ENCODE measurements around the gene MAP3K6. TPM values are rescaled to one million over a fixed set of nuclear protein-coding genes. Genes with fewer than 3 reads are reported as not detected.

Gene MAP3K6
- total RNA-seq, 1 experiment from 2014 or later = 17.3 TPM

DNA sequence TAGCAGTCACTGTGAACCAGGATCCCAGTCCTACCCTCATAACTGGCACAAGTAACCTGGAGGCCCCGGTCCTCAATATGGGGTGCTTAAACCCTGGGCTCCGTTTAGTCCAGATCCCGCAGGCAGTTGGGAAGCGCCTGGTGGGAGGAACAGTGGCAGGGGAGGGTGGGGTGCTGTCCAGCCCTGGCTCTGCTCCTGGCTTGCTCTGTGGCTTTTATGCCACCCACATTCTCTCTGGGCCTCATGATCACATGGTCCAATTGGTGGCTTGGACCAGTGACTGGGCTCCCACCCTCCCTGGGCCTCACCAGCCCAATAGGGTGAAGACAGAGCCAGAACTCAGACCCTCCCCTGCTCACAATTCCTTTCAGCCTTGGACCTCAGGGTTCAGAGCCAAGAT is 13.5 kb upstream of the MAP3K6 start:
- DNase-seq (ENCODE audit: low spot score) = no peak
- in situ Hi-C loops (cut with HindIII; ENCODE audit: low sequenced_read_pairs) = no loop called here

DNA sequence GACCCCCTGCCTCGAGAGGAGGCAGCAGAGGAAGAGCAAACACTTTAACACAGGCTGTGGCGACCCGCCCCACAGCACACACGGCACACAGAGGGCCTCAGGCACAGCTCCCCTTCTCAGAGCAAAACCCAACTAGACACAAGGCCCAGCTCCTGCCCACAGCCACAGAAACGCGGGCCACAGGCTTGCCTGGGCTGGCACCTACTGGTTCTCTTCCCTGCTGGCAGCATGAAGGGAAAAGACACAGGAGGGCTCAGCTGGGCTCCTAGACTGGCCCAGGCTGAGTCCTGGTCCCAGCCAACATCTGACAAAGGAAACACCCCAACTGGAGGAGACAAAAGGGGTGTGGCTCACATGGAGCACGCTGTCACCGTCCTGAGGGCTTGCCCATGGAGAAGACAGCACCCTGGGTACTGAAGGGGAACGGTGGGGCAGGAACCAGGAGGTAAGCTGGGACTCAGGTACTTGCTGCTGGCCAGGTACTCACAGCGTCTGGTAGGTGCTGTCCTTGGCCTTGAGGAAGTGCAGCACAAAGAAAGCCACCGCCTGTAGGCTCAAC is 12.9 kb upstream of the MAP3K6 start:
- DNase-seq (ENCODE audit: low spot score) = no peak
- in situ Hi-C loops (cut with HindIII; ENCODE audit: low sequenced_read_pairs) = no loop called here

DNA sequence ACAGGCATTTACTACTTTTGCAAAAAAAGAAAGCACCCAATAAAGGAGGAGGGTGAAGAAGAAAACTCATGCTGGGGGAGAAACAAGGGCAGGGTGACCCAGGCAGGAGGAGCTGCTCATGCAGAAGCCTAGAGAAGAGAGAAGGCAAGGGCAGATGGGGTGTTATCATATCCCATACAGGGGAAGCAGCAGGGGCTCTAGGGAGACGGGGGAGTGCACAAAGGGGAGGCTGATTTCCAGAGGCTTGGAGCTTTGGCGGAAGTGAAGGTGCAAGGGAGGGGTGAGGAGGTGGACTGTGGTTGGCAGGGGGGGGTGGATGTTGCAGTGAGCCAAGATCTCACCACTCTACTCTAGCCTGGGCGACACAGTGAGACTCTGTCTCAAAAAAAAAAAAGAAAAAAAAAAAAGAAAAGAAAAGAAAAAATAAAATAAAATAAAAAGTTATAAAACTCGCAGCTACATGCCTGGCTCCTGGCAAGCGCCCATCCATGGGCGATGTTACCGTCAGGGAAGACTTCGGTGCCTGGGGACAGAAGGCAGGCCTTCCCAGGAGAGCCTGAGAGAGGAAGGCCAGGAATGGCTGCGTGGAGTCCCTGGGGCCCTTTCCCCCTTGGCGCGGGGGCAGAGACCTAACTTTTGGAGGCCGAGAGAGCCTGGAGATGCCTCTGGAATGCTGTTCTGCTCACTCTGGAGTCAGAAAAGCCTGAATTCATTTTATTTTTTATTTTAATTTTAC is 11.2 kb upstream of the MAP3K6 start:
- DNase-seq (ENCODE audit: low spot score) = no peak
- in situ Hi-C loops (cut with HindIII; ENCODE audit: low sequenced_read_pairs) = no loop called here

DNA sequence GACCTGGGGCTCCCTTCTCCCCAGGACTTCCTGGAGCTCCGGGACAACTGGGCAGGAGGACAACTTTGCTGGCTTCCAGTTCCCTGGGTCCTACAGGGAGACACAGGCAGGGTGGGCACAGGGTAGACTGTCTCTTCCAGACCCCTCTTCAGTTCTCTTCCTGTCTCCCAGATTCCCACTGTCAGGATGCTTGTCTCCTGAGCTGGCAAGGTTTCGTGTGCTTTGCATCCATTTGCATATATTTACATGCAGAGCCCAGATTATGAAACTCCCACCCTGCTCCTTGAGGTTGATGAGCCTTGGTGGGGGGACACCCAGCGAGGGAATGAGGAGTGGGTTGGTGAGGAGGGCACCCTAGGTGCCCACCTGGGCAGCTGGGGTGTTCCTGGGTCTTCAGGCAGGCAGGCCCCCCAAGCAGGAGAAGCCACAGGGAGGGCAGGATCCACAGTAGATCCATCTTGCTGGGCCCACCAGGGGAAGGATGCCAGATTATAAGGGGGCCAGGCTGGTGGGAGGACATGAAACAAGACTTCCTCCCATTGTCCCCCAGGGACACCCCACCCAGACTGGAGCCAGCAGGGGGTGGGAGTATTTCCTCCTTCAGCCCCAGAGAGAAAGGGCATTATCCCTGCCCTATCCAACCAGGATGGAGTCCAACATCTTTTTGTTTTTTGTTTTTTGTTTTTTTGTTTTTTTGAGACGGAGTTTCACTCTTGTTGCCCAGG is 7.8 kb upstream of the MAP3K6 start, which contains the start of gene FCN3:
Gene FCN3 (minus strand): TSS at position 463 of the 725 bp plus-strand sequence. CDS start 6 bp downstream, at position 457.
- DNase-seq (ENCODE audit: low spot score) = no peak
- in situ Hi-C loops (cut with HindIII; ENCODE audit: low sequenced_read_pairs) = no loop called here

DNA sequence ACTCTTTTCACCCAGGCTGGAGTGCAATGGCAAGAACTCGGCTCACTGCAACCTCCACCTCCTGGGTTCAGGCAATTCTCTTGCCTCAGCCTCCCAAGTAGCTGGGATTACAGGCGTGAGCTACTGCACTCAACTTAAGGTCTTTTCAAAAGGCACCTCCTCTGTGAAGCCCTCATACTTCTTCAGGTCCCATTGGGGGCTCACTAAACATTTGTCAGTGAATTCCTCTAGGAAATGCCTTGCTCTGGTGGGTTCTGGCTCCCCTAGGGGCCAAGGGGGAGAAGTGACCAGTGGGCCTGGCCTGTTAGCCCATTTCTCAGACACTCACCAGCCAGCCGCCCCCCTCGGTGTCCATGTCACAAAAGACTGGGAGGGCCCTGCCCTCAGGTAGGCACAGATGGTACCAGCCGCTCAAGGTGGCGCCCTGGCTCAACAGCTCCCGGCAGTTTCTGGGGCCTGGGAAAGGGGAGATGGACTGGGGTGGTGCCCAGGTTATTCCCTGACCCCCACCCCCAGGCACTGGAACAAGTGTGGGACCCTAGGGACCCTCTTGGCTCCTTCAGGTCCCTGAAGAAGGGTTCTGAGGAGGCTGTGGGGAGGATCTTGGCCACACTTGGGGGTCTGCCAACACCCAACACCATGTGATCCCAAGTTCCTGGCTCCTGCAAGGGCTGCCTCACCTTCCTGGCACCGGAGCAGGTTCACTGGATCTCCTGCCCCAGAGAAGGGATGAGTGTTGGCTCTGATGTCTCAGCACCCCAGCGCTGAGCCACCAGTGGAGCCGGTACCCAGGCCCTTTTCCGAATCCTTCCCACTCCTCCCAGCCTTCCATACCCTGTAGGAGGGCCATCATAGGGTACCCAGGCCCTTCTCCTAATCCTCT is 6.3 kb upstream of the MAP3K6 start:
- DNase-seq (ENCODE audit: low spot score) = peak; percentile 33
- in situ Hi-C loops (cut with HindIII; ENCODE audit: low sequenced_read_pairs) = no loop called here

DNA sequence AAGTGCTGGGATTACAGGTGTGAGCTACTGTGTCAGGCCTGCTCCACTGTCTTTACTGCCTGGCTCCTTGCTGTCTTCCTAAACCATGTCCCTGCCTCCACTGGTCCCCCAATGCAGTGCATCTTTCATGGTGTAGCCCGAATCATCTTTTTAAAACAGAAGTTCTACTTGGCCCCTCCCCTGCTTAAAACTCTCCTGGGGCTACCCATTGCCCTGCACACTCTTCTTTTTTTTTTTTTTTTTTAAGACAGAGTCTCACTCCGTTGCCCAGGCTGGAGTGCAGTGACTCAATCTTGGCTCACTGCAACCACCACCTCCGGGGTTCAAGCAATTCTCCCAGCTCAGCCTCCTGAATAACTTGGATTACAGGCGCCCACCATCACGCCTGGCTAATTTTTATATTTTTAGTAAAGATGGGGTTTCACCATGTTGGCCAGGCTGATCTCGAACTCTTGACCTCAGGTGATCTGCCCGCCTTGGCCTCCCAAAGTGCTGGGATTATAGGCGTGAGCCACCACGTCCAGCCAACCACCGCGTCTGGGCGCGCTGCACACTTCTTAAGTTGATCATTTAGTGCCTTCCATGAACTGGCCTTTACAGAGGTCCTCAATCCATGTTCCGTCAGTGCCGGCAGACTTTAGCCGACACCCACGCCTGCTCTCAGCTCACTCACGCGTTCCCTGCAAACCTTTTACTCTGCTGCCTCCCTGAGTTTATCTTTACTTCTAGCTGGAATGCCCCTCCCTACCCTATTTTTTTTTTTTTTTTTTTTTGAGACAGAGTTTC is 5.5 kb upstream of the MAP3K6 start:
- in situ Hi-C loops (cut with HindIII; ENCODE audit: low sequenced_read_pairs) = no loop called here
- no peak for DNase-seq (ENCODE audit: low spot score)

DNA sequence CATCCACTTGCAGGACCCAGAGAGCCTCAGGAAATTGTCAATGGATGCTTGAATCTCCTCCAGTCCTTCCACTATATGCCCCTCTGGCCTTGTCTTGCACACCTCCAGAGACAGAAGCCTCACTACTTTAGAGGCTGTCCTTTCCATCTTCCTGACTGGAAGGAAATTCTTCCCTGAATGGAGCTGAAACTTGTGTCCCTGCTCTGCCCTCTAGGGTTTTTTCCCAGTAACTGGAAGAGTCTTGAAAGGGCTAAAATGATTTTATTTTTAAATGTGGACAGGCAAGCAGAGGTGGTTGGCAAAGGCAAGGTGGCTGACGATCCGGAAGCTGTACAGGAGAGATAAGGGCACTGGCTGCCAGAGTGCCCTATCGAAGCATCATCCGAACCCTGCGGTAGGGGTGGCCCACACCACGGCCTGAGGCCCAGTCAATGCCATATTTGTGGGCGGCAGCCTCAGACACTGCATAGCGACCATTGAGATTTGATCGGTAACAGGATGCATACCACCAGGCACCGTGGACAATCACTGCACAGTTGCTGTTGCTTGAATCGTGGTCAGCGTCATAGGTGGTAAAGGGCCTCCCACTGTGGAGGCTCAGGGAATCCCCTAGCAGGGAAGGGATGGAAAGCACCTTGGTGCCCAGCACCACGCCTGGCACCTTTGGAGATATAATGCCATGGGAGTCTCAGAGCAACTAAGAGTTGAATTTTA is 2.3 kb upstream of the MAP3K6 start:
- in situ Hi-C loops (cut with HindIII; ENCODE audit: low sequenced_read_pairs) = no loop called here
- peak; percentile 47 for DNase-seq (ENCODE audit: low spot score)

DNA sequence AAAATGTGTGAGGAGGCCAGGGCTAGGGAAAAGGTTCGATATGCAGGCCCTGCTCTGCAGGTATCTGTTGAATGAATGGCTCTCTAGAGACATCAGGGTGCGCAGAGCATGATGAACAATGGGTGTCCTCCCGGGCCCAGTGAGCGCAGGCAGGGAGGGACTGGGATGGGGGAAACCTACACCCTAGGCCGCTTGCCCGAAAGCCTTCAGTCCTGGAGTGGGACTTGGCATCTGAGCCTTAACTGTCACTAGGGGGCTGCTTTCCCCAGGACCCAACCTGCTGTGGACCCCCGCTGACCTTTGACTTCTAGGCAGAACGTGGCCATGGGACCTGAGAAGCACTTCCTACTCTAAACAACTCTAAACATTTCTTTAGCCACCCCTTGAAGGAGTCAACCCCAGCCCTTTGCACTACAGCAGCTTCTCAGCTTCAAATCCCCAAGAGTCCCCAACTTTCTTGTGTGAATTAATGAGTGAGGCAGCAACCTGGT is 444 bp upstream of the MAP3K6 start:
- in situ Hi-C loops (cut with HindIII; ENCODE audit: low sequenced_read_pairs) = no loop called here
- no peak for DNase-seq (ENCODE audit: low spot score)

DNA sequence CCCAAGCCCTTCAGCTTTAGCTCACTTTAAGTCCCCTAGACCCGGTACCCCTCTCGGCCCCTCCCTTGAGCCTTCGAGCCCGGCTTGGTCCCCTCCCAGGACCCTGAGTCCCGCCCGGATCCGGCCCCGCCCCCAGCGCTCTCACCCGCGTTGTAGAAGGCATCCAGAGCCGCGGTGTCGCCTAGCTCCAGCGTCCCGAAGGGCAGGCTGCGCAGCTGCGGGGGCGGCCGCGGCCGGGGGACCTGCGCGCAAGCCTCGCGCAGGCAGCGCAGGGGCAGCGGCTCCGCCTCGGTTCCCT is 699 bp downstream of the MAP3K6 start:
- in situ Hi-C loops (cut with HindIII; ENCODE audit: low sequenced_read_pairs) = no loop called here
- DNase-seq (ENCODE audit: low spot score) = peak; percentile 76

DNA sequence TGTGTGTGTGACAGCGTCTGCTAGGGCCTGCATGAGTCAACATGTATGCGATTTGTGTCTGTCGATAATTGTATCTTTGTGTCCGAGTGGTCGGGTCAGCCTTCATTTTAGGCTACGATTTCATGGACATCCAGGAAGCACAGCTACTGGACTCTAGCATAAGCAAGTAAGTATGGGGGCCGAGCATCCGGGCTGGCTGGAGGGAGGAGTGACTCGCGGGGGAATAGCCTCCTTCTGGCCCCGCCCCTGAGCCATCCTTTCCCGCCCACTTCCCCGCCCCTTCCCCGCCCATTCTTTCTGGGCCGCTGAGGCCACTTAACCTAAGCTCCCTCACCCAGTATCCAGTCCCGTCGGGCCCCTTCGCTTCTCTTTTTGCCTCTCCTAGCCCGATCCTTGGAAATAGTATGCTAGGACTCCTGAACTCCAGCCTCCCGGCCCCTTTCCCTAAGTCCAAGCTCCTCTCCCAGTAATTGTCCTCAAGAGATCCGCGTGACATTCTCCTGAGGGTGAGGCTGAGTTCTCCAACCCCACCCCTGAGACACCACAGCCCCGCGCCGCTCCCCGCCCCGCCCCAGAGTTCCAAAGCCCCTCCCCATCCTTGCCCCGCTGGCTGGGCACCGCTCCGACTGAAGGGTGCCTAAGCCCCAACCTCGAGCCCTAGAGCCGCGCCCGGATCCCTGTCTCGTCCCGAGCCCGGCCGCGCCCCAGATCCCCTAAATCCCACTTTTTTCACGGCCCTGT is 1.2 kb downstream of the MAP3K6 start:
- in situ Hi-C loops (cut with HindIII; ENCODE audit: low sequenced_read_pairs) = no loop called here
- peak; percentile 93 for DNase-seq (ENCODE audit: low spot score)

DNA sequence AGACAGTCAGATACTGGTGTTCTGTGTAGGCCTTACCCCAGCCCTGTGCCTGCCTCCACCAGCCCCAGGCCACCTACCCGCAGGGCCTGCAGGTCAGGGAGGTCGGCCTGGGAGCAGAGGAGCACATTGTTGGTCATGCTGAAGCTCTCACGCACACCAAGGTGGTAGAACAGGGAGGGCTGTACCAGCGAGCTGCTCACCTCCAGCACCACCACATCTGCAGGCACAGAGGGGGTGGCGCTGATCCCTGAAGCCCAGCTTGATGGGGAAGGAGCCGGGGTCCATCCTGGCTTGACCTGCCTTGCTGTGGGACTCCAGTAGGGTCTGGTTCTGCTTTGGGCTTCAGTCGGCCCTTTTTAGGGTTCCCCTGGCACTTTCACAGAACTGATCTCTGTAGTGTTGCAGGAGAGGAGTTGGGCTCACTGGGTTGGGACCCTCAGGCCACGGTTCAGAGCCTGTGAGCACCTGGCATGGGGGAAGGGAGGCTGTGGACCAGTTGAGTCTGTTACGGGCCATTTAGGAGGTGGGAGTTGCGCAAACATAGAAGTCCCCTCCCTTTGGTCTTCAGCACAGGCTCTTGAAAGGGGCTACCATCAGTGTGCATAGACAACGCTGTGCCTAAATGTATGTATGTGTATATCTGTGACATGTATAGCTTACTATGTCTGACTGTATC is 1.9 kb downstream of the MAP3K6 start:
- no peak for DNase-seq (ENCODE audit: low spot score)
- in situ Hi-C loops (cut with HindIII; ENCODE audit: low sequenced_read_pairs) = no loop called here

DNA sequence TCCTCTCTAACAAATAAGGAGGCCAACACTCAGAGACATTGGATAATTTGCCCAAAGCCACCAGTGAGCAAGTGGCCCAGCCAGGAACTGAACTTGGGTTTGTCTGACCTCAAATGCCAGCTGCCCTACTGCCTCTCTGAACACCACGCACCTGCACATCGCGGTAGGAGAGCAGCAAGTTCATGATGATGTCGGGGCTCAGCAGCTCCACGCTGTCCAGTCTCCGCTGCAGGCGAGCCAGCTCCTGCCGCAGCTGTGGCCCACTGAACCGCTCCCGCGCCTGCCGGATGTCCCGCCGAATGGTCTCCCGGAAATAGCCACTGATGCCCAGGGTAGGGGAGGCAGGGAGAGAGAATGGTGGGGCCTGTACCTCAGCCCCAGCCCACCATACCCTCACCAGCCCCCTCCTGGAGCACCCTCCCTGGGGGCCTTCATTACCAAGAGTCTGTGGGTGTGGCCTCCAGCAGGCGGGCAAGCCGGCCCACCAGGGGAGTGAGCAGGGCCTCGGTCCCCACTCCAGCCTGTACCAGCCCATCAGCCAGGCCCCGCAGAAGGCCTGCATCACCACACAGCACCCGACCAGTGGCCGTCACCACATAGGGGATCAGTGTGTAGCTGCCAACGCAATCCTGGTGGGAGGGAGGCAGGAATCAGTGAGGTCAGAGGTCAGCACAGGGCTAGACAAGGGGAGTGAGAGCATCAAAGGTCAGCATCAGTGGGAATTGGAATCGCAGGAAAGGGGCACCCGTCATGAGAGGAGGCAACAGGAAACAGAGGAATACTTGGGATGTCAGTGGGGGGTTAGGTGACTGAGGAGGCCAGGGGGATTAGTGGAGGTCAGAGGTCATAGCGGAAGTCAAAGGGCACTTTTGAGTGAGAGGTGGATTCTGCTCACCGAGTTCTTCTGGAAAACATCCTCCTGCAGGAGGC is 2.7 kb downstream of the MAP3K6 start:
- no peak for DNase-seq (ENCODE audit: low spot score)
- in situ Hi-C loops (cut with HindIII; ENCODE audit: low sequenced_read_pairs) = no loop called here

DNA sequence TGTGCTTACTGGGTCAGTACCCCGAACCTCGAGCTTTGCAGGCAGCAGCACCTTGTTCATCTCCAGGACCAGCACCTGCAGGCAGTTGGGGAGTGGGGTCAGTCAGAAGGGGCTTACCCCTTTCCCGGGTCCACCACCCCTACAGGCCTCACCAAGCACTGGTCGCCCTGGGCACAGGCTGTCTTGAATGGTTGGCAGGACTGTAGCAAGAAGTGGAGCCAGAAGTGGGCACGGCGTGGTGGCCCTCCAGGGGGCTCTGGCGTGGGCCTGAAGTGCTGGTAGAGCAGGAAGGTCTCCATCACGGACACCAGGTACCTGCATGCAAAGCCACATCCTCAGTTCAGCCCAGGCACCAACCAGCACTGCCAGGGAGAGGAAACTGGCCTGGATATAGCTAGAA is 5.2 kb downstream of the MAP3K6 start:
- DNase-seq (ENCODE audit: low spot score) = no peak
- in situ Hi-C loops (cut with HindIII; ENCODE audit: low sequenced_read_pairs) = no loop called here

DNA sequence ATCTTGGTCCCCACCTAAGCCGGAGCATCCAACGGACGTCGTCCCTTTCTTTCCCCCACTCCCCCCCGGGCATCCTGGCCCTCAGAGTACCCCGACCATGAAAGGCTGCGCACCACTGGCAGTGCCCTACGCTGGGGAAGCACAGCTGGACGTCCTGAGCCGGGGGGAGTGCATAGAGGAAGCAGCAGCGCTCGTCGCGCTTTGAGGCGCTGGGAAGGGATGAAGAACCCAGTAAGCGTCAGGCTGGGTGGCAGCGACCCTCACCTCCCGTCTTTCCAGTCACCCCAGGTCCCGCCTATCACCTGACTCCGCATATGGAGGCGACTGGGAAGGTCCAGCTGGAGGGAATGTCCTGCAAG is 5.7 kb downstream of the MAP3K6 start:
- in situ Hi-C loops (cut with HindIII; ENCODE audit: low sequenced_read_pairs) = no loop called here
- no peak for DNase-seq (ENCODE audit: low spot score)

DNA sequence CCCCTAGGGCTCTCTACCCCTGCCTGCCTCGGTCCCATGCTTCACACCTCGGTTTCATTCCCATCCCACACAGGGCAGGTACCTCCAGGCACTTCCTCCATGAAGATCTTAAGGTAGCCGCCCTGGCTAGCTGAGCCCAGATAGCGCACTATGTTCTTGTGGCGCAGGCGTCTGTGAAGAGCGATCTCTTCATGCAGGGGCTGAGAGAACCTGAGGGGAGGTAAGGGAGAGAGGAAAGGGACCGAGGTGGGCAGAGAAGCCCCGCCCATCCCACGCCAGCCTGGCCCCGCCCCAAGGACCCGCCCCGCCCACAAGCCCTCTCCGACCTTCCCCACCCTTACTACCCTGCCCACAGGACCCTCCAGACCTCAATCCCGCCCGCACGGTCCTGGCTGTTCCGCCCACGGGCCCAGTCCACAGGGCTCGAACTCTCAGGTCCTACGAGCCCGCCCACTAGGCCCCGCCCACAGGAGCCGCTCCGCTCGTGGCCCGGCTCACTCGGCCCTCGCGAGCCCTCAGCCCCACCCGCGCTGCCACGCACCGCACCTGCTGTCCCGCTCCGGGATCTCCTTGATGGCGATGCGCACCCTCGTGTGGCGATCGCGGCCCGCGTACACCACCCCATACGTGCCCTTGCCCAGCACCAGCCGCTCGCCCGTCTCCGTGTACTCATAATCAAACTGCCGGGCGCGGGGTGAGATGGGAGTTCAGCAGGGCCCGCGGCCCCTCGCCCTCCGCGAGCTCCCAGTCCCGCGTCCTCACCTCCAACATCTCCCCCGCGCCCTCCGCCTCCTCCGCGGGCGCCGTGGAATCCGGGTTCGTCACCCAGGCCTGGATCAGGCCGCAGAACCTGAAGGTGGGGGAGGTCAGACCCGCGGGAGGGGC is 6.4 kb downstream of the MAP3K6 start:
- in situ Hi-C loops (cut with HindIII; ENCODE audit: low sequenced_read_pairs) = no loop called here
- no peak for DNase-seq (ENCODE audit: low spot score)
